Activated CD8-positive, alpha-beta memory T cell treated with anti-CD3 and anti-CD28 coated beads for 48 hours (primary cell): ENCODE data around the gene ZNF862.

Experiments used
- DNase-seq, 3 experiments: peaks; one replicate each; pipeline ENCODE4 v3.0.0-alpha.2; 2020; ENCODE audit warnings: low read depth in 2 of 3, low spot score in 2 of 3

The ZNF862 gene

DNA sequence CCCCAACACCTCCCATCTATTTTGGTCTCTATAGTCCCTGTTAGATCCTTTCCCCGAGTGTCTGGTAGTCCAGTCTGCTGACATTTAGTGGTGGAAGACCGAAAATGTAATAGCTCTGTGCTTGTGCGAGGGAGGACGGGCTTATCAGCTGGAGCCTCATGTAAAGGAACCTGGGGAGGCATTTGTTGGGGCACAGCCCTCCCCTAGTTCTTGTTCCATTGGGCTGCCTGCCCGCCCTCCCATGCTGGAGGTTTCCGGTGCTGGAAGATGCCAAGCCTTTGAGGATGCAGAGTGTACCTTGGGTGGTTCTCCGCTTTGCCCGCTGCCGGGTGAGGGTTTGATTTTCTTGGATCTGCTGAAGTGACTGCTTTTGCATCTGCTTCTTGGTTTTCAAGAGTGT, 5.4 kb downstream of the ZNF862 start:
- DNase-seq = no peak

DNA sequence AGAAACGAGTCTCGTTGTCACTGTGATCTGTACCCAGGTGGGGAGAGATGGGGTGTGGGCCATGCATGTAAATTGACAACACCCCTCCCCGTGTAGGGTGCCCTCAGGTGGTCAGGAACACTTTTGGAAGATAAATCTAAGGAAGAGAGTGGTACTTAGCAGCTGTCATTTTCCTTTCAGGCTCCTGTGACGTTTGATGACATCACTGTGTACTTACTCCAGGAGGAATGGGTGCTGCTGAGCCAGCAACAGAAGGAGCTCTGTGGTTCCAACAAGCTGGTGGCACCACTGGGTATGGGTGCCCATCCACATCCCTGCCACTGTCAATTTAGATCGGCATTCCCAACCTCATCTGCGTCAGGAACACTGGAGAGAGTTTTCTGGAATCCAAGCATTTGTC, 6.3 kb downstream of the ZNF862 start:
- no peak for DNase-seq

DNA sequence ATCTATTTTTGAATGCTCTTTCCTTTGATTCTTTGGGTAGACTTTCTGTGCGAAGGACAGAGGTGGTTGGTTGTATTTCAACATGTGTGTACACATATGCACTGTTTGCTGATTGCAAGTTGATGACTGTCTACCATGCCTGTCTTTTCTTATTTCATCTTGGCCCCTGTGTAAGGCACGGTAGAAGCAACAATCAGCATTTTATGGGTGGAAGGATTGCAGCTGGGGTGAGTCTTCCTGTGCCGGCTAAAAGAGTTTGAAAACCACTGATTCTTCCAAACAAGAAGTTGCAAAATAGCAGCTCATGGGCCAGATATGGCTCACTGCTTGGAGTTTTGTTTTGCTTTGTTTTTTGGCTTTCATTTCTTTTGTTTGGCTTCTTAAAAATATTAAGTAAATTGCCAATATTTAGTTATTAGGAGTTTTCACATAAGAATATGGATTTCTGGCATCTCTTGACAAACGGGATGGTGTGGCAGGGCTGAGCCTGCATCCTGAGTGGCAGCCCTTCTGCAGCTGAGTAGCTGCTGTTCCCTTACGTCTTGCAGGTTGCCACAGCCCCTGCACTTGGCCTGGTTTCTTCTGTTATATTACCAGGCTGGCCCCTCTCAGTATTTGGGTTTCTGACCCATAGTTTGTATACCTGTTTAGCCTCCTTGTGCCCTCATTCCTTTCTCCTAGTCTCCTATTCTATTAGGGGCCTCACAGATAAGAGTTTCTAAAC, 7.2 kb downstream of the ZNF862 start:
- no peak for DNase-seq

DNA sequence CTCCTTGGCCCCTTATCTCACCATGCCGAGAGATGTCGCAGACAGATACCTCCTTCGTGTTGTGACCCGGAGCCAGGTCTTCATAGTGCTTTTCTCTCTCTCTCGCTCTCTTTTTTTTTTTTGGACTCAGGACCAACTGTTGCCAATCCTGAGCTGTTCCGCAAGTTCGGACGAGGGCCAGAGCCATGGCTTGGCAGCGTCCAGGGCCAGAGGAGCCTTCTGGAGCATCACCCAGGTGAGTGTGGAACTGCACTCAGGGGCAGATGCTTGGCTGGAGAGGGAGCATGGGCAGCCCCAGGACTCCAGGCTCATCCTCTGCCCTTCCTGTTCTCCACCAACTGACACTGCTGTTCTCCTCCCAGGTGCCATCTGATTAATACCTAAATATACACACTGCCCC, 7.8 kb downstream of the ZNF862 start:
- no peak for DNase-seq

DNA sequence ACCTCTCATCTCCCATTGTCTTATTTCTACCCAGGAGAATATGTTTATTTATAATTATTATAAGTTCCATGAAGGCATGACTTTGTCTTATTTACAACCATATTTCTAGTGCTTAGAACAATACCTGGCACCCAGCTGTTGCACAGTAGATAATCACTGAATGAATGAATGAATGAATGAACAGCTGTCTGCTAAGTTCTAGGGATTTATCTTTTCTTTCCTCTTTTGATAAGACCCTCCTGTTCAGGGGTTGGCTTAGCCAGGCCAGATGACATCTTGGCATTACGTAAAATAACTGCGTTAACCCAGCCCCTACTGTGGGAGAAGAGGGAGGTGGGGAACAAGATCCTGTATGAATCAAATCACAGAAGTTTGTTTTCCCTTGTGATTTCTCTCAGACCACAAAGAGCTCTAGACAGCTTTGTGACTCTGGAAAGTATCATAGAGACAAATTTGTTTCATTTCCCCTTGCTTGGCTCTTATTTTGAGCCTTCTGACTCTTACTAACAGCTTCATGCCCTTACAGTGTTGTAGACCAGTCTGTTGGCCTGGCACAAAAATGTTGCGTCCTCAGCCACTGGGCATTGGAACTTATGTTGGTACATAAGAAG, 8.4 kb downstream of the ZNF862 start:
- DNase-seq = no peak

DNA sequence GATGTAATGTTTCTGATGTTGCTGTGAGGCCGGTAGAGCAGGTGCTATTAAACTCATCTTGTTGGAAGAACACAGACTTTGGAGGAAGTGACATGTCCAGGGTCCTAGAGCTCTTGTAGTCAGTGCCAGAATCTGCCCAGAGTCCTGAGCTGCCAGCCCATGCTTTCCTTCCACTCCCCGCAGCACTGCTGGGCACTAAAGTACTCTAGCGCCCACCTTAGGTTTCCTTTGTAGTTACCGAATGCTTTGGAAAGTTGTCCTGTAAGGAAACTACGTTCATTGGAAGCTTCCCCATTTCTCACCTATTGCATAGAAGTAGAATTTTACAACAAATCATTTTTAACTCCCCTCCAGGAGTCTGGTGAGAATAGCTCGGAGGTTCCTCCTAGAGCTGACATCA, 11.0 kb downstream of the ZNF862 start:
- no peak for DNase-seq

DNA sequence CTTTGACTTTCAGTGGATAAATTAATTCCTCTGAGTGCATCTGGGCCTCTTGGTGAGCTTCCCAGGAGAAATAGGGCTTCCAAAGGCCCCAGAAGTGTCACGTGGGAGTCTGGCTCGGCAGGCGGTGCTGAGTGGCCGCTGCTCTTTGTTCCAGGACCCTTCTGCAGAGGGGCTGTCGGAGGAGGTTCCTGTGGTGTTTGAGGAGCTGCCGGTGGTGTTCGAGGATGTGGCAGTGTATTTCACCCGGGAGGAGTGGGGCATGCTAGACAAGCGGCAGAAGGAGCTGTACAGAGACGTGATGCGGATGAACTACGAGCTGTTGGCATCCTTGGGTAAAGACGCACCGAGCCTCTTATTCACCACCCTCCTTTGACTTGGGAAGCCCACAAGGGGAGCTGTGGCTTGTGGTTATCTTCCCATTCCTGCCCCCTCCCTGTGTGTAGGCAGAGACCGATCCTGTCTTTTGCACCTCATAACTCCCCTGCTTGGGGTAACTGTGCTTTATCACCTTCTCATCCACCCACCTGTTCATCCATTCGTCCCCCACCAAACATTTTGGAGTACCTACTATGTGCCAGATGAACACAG, 11.9 kb downstream of the ZNF862 start:
- DNase-seq = no peak

DNA sequence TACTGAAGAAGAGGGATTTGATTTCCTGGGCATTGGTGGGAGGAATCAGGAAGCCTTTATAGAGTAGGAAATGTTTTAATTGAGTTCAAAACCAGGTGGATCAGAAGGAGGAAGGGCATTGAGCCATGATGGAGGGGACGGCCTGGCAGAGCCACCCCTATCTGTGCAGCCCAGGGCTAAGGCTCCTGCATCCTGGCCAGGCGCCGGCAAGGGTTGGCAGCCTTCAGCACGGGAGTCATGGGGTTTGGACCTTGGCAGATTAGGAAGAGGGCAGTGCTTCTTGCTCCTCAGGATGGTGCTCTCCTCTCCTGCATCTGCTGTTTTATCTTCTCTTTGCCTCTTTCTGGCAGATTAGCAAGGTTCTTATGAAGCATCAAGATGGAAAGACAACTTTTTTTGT, 12.5 kb downstream of the ZNF862 start:
- no peak for DNase-seq

DNA sequence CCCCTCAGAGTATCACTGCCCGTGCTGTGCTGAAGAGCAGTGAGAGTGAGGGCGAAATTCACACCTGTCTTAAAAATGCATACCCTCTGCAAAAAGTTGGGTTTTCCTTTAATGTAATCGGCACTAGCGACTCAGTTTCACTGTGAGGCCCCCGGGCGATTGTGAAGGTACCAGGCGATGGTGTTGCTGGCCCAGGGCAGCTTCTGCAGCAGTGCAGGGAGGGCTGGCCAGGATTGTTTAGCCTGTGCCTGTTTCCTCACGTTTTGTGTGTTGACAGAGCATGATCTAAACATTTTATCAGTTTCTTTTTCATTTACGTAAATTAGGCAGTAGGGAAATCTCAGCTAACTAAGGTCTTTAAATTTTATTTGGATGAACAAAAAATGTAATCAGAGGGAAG, 13.3 kb downstream of the ZNF862 start:
- DNase-seq = no peak

DNA sequence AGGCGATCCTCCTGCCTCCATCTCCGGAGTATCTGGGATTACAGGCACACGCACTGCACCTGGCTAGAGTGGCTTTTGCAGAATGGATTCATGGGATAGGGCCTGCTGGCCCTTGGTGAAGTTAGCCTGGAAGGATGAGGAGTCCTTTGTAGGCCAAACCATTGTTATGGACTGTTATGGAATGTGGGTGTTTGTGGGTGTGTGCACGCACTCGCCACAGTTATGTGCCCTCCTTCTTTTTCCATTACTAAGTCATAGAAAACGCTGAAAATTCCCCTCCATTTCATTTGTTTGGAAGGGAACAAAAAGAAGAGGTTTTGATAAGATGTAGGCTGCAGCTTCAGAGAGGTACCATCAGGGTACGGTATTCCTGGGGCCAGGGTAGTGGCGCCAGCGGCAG, 15.0 kb downstream of the ZNF862 start:
- DNase-seq = no peak

DNA sequence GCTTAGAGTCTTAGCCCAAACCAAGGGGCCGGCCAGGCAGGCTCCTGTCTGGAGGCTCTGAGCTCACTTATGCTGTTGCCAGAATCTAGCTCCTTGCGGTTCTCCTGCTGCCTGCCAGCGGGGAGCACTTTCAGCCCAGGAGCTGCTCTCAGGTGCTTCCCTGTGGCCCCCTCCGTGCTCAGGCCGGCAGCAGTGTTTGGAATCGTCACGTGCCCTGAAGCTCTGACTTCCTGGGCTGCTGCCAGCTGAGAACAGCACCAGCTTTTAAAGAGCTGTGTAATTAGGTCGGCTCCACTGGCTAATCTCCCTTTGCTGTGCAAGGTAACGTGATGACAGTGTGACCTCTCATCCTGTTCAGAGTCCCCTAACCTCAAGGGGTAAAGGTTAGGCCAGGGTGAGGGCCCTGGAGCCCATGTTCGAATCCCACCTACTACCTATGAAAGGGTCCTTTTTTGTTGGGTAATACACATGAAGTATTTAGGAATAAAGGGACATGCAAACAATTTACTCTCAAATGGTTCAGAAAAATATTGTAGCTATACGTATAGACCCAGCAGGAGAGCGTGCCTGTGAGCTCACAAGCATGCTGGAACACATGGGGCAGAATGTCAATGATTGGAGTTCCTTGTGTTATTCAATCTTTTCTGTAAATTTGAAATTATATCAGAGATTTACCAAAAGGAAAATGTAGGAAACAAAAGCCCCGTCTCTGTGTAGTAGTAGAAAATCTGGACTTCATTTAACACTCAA, 16.6 kb downstream of the ZNF862 start:
- no peak for DNase-seq

DNA sequence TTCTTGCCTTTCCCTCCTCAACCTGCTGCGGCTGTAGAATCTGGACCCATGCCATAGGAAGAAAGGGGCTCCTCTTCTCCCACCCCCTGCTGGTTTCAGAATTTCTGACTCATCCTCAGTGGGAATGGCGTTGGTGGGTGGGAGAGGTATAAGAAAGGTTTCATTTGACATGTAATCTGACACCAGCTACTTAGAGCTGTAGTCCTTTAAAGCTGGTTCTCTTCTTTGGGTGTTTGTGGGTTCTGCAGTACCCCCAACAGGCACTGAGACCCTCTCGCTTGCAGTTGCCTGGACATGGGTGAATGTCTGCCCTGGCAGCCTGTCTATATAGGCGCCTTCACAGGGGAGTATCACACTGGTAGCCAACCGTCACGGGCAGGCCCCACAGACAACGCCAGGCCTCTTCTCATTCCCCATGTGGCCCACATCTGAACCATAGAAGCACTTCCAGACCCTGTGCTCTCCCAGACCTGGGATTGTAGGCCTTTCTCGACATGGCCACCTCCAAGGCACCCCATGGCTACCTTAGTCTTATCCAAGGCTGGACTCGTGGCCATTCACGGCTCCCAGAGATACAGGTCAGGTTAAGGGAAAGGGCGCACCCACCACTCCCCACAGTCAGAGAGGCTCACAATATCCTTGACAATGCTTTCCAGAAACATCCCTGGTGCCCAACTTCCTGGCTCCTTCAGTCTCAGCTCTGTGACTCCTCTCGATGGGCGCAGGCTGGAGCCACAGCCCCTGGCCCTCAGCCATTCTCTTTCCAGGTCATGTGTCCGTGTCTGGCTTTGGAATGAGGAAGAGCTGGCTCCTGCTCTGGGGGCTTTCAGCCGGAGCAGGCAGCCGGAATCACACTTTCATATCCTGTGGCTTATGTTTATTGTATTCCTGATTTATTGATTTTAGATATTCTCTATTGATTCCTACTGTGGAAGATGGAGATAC, 17.5 kb downstream of the ZNF862 start:
- no peak for DNase-seq

DNA sequence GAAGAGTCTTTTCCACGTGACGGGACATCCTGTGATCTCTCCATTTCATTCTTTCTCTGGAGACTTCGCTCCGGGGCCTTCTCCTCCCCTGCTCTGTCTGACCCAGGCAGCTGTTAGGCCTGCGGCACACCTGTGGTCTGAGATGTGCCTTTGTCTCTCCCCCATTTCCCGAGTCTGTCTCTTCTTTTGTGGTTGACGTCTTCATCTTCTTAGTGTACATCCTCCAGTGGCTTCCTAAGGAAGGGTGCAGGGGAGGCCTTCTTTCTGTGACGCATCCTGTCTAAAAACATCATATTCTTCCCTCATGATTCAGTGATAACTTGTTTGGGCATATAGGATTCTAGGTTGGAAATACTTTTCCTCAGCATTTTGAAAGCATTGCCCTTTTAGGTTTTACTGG, 18.4 kb downstream of the ZNF862 start:
- no peak for DNase-seq

DNA sequence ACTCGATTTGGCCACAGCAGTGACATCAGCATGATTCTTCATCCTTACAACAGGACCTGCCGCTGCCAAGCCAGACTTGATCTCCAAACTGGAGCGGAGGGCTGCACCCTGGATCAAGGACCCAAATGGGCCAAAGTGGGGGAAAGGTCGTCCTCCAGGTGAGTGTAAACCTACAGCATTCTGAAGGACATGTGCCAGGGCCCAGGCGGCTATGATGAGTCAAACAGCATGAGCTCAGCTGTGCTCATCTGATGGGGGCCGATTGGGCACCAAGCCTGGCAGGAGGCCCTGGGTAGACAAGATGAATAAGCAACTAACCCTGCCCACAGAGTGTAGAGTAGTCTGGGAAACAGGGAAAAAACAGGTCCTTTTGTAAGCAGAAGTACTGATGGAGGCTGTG, 21.2 kb downstream of the ZNF862 start:
- no peak for DNase-seq

DNA sequence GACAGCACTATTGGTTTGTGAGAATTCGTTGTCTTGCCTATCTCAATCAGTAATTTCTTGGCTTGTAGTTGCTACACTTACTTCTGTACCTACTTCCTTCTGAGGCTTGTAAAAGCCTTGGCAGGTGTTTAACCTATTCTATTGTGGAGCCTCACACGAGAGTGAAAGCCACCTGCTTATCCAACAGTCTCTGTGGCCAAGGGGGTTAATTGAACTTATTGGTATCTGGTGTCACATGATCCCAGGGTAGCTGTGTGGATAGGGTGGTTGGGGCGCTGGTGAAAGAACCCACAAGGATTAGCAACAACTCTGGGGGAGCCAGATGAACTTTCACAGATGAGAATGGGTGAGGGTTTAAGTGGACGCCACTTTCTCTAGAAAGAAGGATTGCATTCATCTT, 21.7 kb downstream of the ZNF862 start:
- DNase-seq = no peak

DNA sequence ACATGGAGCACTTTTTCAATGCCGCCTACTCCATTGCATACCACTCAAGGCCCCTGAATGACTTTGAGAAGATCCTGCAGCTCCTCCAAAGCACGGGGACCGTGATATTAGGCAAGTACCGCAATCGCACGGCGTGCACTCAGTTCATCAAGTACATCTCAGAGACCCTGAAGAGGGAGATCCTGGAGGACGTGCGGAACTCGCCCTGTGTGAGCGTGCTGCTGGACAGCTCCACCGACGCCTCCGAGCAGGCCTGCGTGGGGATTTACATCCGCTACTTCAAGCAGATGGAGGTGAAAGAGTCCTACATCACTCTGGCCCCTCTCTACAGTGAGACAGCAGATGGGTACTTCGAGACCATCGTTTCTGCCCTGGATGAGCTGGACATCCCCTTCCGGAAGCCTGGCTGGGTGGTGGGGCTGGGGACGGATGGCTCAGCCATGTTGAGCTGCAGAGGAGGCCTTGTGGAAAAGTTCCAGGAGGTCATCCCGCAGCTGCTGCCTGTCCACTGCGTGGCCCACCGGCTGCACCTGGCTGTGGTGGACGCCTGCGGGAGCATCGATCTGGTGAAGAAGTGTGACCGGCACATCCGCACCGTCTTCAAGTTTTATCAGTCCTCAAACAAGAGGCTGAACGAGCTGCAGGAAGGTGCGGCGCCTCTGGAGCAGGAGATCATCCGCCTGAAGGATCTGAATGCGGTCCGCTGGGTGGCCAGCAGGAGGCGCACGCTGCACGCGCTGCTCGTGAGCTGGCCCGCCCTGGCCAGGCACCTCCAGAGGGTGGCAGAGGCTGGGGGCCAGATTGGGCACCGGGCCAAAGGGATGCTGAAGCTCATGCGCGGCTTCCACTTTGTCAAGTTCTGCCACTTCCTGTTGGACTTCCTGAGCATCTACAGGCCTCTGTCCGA, 22.9 kb downstream of the ZNF862 start:
- DNase-seq = no peak

DNA sequence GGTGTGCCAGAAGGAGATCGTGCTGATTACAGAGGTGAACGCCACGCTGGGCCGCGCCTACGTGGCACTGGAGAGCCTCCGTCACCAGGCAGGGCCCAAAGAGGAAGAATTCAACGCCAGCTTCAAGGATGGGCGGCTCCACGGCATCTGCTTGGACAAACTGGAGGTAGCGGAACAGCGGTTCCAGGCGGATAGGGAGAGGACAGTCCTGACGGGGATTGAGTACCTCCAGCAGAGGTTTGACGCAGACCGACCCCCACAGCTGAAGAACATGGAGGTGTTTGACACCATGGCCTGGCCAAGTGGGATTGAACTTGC, 23.5 kb downstream of the ZNF862 start:
- no peak for DNase-seq

DNA sequence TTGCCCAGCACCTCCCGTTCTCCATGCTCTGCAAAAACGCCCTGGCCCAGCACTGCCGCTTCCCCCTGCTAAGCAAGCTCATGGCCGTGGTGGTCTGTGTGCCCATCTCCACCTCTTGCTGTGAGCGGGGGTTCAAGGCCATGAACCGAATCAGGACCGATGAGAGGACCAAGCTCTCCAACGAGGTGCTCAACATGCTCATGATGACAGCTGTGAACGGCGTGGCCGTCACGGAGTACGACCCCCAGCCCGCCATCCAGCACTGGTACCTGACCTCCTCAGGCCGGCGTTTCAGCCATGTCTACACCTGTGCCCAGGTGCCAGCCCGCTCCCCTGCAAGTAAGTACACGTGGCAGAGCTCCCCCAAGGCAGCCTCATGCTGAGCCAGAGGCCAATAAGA, 24.0 kb downstream of the ZNF862 start:
- no peak for DNase-seq

DNA sequence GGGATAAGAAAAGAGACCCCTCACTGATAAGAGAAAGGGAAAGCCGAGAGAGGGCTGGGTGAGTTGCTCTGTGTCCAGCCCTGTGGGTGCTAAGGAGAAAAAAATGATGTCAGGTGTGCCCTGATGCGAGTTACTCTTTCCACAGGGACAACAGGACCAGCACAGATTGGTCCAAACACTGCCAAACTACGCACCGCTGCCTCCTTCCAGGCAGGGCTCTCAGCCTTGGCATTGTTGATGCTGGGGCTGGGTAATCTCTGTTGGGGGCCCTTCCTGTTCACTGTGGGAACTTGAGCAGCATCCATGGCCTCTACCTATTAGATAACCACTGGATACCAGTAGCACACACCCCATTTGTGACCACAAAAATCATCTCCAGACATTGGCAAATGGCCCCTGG, 25.3 kb downstream of the ZNF862 start:
- no peak for DNase-seq

DNA sequence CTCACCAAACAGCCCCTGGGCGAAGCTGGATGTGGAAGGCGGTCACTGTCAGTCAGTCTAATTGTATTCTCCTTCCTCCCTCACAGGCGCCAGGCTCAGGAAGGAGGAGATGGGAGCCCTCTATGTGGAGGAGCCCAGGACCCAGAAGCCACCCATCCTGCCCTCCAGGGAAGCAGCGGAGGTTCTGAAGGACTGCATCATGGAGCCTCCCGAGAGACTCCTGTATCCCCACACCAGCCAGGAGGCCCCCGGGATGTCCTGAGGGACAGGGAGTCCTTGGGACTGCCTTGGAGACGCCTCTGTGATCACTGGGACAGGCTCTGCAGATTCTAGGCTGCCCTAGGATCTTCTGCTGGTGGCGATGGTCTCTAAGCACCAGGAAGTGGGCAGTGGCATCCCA, 25.8 kb downstream of the ZNF862 start:
- no peak for DNase-seq
